Endothelial cell of umbilical vein (primary cell): Measurements from ENCODE around the gene SIRPA. TPM values are rescaled to one million over a fixed set of nuclear protein-coding genes. Genes with fewer than 3 reads are reported as not detected.

Source experiments
- BruUV-seq: library from RNA; stranded (reverse); fragments of 400-500 nt; replicated peaks from 2 replicates; lab custom pipeline; 2021; lab: Mats Ljungman, UMichigan
- CTCF ChIA-PET: fragments of 300-600, 350-600 bp; sonication (Branson Sonifier 250); formaldehyde crosslinking; loops from one replicate; lab custom pipeline; 2021; ENCODE audit warnings: antibody characterized with exemption, inconsistent platforms; lab: Charles Lee
- POLR2A ChIA-PET: fragments of 300-600, 350-600 bp; sonication (Branson Sonifier 250); formaldehyde crosslinking; loops from one replicate; lab custom pipeline; 2021; ENCODE audit warnings: antibody characterized with exemption, inconsistent platforms; lab: Charles Lee
- DNase-seq: peaks from one replicate; pipeline ENCODE4 v3.0.0-alpha.2; 2011; ENCODE audit warnings: low read depth, low spot score
- FAIRE-seq: peaks from 2 replicates; lab custom pipeline; 2011; peaks lifted over from hg19 to GRCh38; lab: Jason Lieb, UNC
- H2AFZ ChIP-seq: 2 replicates; pipeline ENCODE4 v1.6.0; 2012; ENCODE audit warnings: low read depth, low read length, control low read depth, inconsistent platforms
- H3K27ac ChIP-seq: 2 replicates; pipeline ENCODE4 v1.5.1; 2011; ENCODE audit warnings: low read depth, mild to moderate bottlenecking, control low read depth, low read length, moderate library complexity; ENCODE audit not compliant: insufficient read depth
- H3K27me3 ChIP-seq, 2 experiments: 2 replicates each; pipeline versions ENCODE4 v1.6.0 to v1.6.1; 2011; ENCODE audit warnings: low read length in 2 of 2, mixed read lengths in 1 of 2; ENCODE audit not compliant: control insufficient read depth in 2 of 2, insufficient read depth in 2 of 2
- H3K36me3 ChIP-seq, 2 experiments: 2 replicates in 1 of 2; 3 replicates in 1 of 2; pipeline ENCODE4 v1.5.1; 2011; ENCODE audit warnings: low read length in 2 of 2, mild to moderate bottlenecking in 1 of 2, moderate library complexity in 1 of 2; ENCODE audit not compliant: control insufficient read depth in 2 of 2, insufficient read depth in 2 of 2; ENCODE audit errors: extremely low read depth in 1 of 2
- H3K4me1 ChIP-seq: 3 replicates; pipeline ENCODE4 v1.5.1; 2011; ENCODE audit warnings: mild to moderate bottlenecking, low read length; ENCODE audit not compliant: control insufficient read depth, insufficient read depth; ENCODE audit errors: extremely low read depth
- H3K4me2 ChIP-seq: 2 replicates; pipeline ENCODE4 v1.6.1; 2011; ENCODE audit warnings: low read length, control low read depth, mixed read lengths; ENCODE audit not compliant: insufficient read depth
- H3K4me3 ChIP-seq, 3 experiments: fragments of 200-600 bp in 1 of 3; sonication (generic), shearing (Covaris generic) in 1 of 3; replicated peaks in 1 of 3; 2 replicates each; pipeline ENCODE4 v1.5.1; 2011 to 2016; ENCODE audit warnings: control low read depth in 3 of 3, low read length in 3 of 3, mild to moderate bottlenecking in 2 of 3, inconsistent platforms in 1 of 3, low read depth in 1 of 3, moderate library complexity in 1 of 3; ENCODE audit not compliant: insufficient read depth in 1 of 3
- H3K79me2 ChIP-seq: 2 replicates; pipeline ENCODE4 v1.6.0; 2012; ENCODE audit warnings: low read length, inconsistent platforms; ENCODE audit not compliant: control insufficient read depth, insufficient read depth
- H3K9ac ChIP-seq: replicated peaks from 2 replicates; pipeline ENCODE3; 2011; ENCODE audit warnings: low read length, control low read depth; ENCODE audit not compliant: insufficient read depth; ENCODE audit errors: extremely low read depth
- H3K9me1 ChIP-seq: replicated peaks from 3 replicates; pipeline ENCODE4 v1.6.0; 2011; ENCODE audit warnings: mild to moderate bottlenecking, low read length; ENCODE audit not compliant: control insufficient read depth, insufficient read depth; ENCODE audit errors: extremely low read depth
- H3K9me3 ChIP-seq: replicated peaks from 2 replicates; pipeline ENCODE4 v1.5.1; 2012; ENCODE audit warnings: low read length, inconsistent platforms; ENCODE audit not compliant: control insufficient read depth, insufficient read depth
- H4K20me1 ChIP-seq: replicated peaks from 2 replicates; pipeline ENCODE3; 2011; ENCODE audit warnings: mild to moderate bottlenecking, low read length; ENCODE audit not compliant: control insufficient read depth, insufficient read depth; ENCODE audit errors: extremely low read depth
- CTCF ChIP-seq, 2 donors: IDR thresholded peaks; 1 replicate in 1 of 2; 2 replicates in 1 of 2; pipeline ENCODE4 v1.5.1; 2011; ENCODE audit warnings: low read length in 2 of 2, mild to moderate bottlenecking in 2 of 2, moderate library complexity in 2 of 2, control low read depth in 1 of 2, inconsistent platforms in 1 of 2, low read depth in 1 of 2; ENCODE audit not compliant: insufficient read depth in 1 of 2; ENCODE audit errors: extremely low read depth in 1 of 2
- EZH2 ChIP-seq: IDR thresholded peaks from 2 replicates; pipeline ENCODE4 v1.6.1; 2012; ENCODE audit warnings: borderline replicate concordance, low read depth, mild to moderate bottlenecking, moderate library complexity, low read length, inconsistent platforms; ENCODE audit not compliant: severe bottlenecking
- FOS ChIP-seq: IDR thresholded peaks from 2 replicates; pipeline ENCODE4 v1.6.1; 2011; ENCODE audit warnings: mild to moderate bottlenecking, low read length, moderate library complexity, borderline replicate concordance; ENCODE audit not compliant: insufficient read depth
- GATA2 ChIP-seq: IDR thresholded peaks from 2 replicates; pipeline ENCODE4 v1.7.0; 2011; ENCODE audit warnings: low read depth, mild to moderate bottlenecking, moderate library complexity, mixed read lengths, low read length; ENCODE audit not compliant: insufficient read length, insufficient read depth
- JUN ChIP-seq: IDR thresholded peaks from 2 replicates; pipeline ENCODE4 v1.6.1; 2011; ENCODE audit warnings: borderline replicate concordance, low read depth; ENCODE audit not compliant: insufficient read length, insufficient read depth
- MAX ChIP-seq: IDR thresholded peaks from 2 replicates; pipeline ENCODE4 v1.6.1; 2011; ENCODE audit not compliant: insufficient read depth, insufficient read length
- MYC ChIP-seq: IDR thresholded peaks from one replicate; pipeline ENCODE4 v1.6.1; 2011; ENCODE audit warnings: mild to moderate bottlenecking, low read depth, low read length
- POLR2A ChIP-seq: IDR thresholded peaks from 2 replicates; pipeline ENCODE4 v1.6.1; 2012; ENCODE audit warnings: low read depth, mild to moderate bottlenecking, control low read depth, low read length
- POLR2AphosphoS5 ChIP-seq: IDR thresholded peaks from 2 replicates; pipeline ENCODE4 v1.6.1; 2012; ENCODE audit warnings: low read depth, mild to moderate bottlenecking, control low read depth, low read length, moderate library complexity; ENCODE audit not compliant: insufficient read depth
- dilution Hi-C: fragments of 300-500 bp; cut with MboI; formaldehyde crosslinking; loops from one replicate; pipeline ENCODE4 v1.15.0; 2019; ENCODE audit warnings: low sequenced_read_pairs; ENCODE audit not compliant: extremely low pct_ligation_motif_present
- intact Hi-C: fragments of 100-400 bp; cut with micrococcal nuclease; formaldehyde crosslinking; loops from one replicate; pipeline ENCODE4 v1.10.0; 2022
- polyA plus RNA-seq, 4 experiments: library from polyadenylated mRNA; depleted of rRNA in 3 of 4; stranded (reverse) in 3 of 4; unstranded in 1 of 4; fragments of >200 nt; gene quantifications; 2 replicates each; pipeline versions ENCODE4 v1.2.1 to v1.2.3, GENCODE V29; 2011 to 2012; ENCODE audit warnings: missing spikeins in 1 of 4
- total RNA-seq: library from RNA; stranded (reverse); gene quantifications from 2 replicates; pipeline ENCODE4 v1.2.3, GENCODE V29; 2021

Gene SIRPA
- total and polyA plus RNA-seq, 2 donors (not counting 3 experiments of a cell fraction or from before 2014, with no cell fraction given): 29.9 to 59.2 TPM

DNA sequence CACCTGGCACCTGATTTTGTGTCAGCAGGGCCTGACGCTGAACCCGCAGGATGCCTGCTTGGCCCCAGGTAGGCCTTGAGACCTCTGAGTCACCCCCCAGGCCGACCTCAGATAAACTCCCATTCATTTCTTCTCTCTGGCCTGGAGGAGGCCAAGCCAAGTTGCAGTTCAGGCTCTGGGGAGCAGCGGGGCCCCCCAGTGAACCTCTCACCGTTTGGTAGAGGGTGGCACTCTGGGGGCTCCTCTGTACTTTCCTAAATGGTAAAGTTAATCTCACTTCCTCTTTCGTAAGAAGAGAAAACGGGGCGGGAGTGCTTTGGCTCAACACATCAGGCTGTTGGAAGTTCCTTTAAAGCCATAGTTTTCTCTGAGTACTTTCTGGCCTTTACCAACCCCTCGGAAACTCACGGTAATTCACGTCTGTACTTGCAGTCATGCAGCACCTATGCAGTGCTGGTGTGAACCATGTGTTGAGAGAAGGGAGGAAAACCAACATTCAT is 2.8 kb downstream of the SIRPA start:
- DNase-seq (no peak), FAIRE-seq (no peak)
- no peaks in the 10 kb centered on the region for H3K36me3 ChIP-seq
- no peak overlapping the region for H3K9ac ChIP-seq
- ChIA-PET CTCF (interaction anchor here (4.5 kb wide), 1 partner anchor 95 kb away, joined by 34 read pairs; no protein-coding TSS in a partner anchor), POLR2A (no interaction called here)
- dilution Hi-C loops: no loop called here
- no peaks in the 10 kb centered on the region for H3K9me3 ChIP-seq
- no peaks in the 10 kb centered on the region for H4K20me1 ChIP-seq
- intact Hi-C loops: loop anchor here (10.0 kb wide), 2 partner anchors 207 to 393 kb away; partner anchors contain the start of gene STK35
- TF ChIP-seq FOS (no peak), POLR2A (no peak), MAX (no peak)
- H3K27ac ChIP-seq: no peak overlapping the region
- BruUV-seq: no TSS peak
- H2AFZ ChIP-seq: no peak overlapping the region
- no peak overlapping the region for H3K4me3 ChIP-seq
- H3K79me2 ChIP-seq: peaks cover 21% of the 10 kb centered on the region
- H3K9me1 ChIP-seq: no peaks in the 10 kb centered on the region
- H3K4me2 ChIP-seq: no peak overlapping the region
- no peaks in the 10 kb centered on the region for H3K27me3 ChIP-seq
- peaks cover 8% of the 10 kb centered on the region for H3K4me1 ChIP-seq

GRCh38 chr20:1898482-1899240 is 3.5 kb downstream of the SIRPA start:
- Histone ChIP-seq H3K4me2 (no peak overlapping the region), H3K9me1 (no peaks in the 10 kb centered on the region), H3K27me3 (no peaks in the 10 kb centered on the region), H2AFZ (no peak overlapping the region), H4K20me1 (no peaks in the 10 kb centered on the region), H3K9me3 (no peaks in the 10 kb centered on the region), H3K27ac (no peak overlapping the region), H3K36me3 (no peaks in the 10 kb centered on the region), H3K4me3 (no peak overlapping the region), H3K79me2 (peaks cover 21% of the 10 kb centered on the region), H3K9ac (no peak overlapping the region), H3K4me1 (peaks cover 8% of the 10 kb centered on the region)
- dilution Hi-C loops (no loop called here), intact Hi-C loops (loop anchor here (10.0 kb wide), 2 partner anchors 206 to 394 kb away; partner anchors contain the start of gene STK35)
- ChIA-PET POLR2A (no interaction called here), CTCF (interaction anchor here (0.7 to 4.5 kb wide), 4 partner anchors 13 to 274 kb away, joined by 4 to 34 read pairs (median 4); no protein-coding TSS in a partner anchor)
- DNase-seq: no peak
- no peak for FAIRE-seq
- TF ChIP-seq MYC (no peak), FOS (no peak), JUN (no peak), POLR2AphosphoS5 (no peak), EZH2 (no peak), CTCF (IDR thresholded peaks at IDR 0.05; ENCODE audit: extremely low read depth in 1 of 2, insufficient read depth in 1 of 2, low read depth in 1 of 2, low read length in 2 of 2) (no peak), POLR2A (no peak), GATA2 (no peak), MAX (no peak)
- BruUV-seq: no TSS peak
